Activated T-cell treated with anti-CD3 and anti-CD28 coated beads, Interleukin-2, amount 50 U/mL, for 24 hours (primary cell): ENCODE results near the gene GDPD2.

Experiments used
- DNase-seq: peaks from one replicate; pipeline ENCODE4 v3.0.0-alpha.2; 2020
- H3K27ac Mint-ChIP-seq: 2 replicates; pipeline ENCODE4 v1.8.0; 2020; ENCODE audit warnings: mild to moderate bottlenecking, mixed read lengths
- H3K27me3 Mint-ChIP-seq: 2 replicates; pipeline ENCODE4 v1.8.0; 2020; ENCODE audit warnings: mixed read lengths
- H3K36me3 Mint-ChIP-seq: 2 replicates; pipeline ENCODE4 v1.8.0; 2020; ENCODE audit warnings: low read depth, mixed read lengths
- H3K4me1 Mint-ChIP-seq: 2 replicates; pipeline ENCODE4 v1.8.0; 2020; ENCODE audit warnings: low read depth, mixed read lengths
- H3K4me3 Mint-ChIP-seq: 2 replicates; pipeline ENCODE4 v1.8.0; 2020; ENCODE audit warnings: mild to moderate bottlenecking, moderate library complexity, mixed read lengths
- H3K9me3 Mint-ChIP-seq: 2 replicates; pipeline ENCODE4 v1.8.0; 2020; ENCODE audit warnings: mixed read lengths

The GDPD2 gene

GRCh38 chrX:70432936-70433847 lies 10.1 kb downstream of the GDPD2 start:
- peak overlapping the region; percentile 82 for H3K4me3 Mint-ChIP-seq
- peaks cover 12% of the 10 kb centered on the region for H3K4me1 Mint-ChIP-seq
- H3K9me3 Mint-ChIP-seq = no peaks in the 10 kb centered on the region
- peak overlapping the region; percentile 90 for H3K27ac Mint-ChIP-seq
- no peak for DNase-seq
- peaks cover 46% of the 10 kb centered on the region for H3K27me3 Mint-ChIP-seq
- H3K36me3 Mint-ChIP-seq = no peaks in the 10 kb centered on the region

GRCh38 chrX:70433848-70434351 lies 10.8 kb downstream of the GDPD2 start:
- peaks cover 16% of the 10 kb centered on the region for H3K4me1 Mint-ChIP-seq
- H3K27me3 Mint-ChIP-seq = peaks cover 49% of the 10 kb centered on the region
- H3K36me3 Mint-ChIP-seq = no peaks in the 10 kb centered on the region
- no peaks in the 10 kb centered on the region for H3K9me3 Mint-ChIP-seq
- peak overlapping the region; percentile 90 for H3K27ac Mint-ChIP-seq
- DNase-seq = peak; percentile 82
- H3K4me3 Mint-ChIP-seq = peak overlapping the region; percentile 82

GRCh38 chrX:70434352-70434866 lies 11.3 kb downstream of the GDPD2 start:
- Mint-ChIP-seq H3K9me3 (no peaks in the 10 kb centered on the region), H3K36me3 (no peaks in the 10 kb centered on the region), H3K27me3 (peaks cover 49% of the 10 kb centered on the region), H3K4me1 (peaks cover 21% of the 10 kb centered on the region), H3K27ac (peak overlapping the region; percentile 90), H3K4me3 (peak overlapping the region; percentile 82)
- DNase-seq = peak; percentile 79

- Mint-ChIP-seq H3K4me1 (peaks cover 22% of the 10 kb centered on the region), H3K27me3 (peaks cover 53% of the 10 kb centered on the region), H3K36me3 (no peaks in the 10 kb centered on the region)
Measured at GRCh38 chrX:70434914-70435586, 11.9 kb downstream of the GDPD2 start.

GRCh38 chrX:70436343-70436742 lies 13.2 kb downstream of the GDPD2 start:
- H3K27ac Mint-ChIP-seq = no peak overlapping the region
- H3K9me3 Mint-ChIP-seq = no peaks in the 10 kb centered on the region
- H3K36me3 Mint-ChIP-seq = no peaks in the 10 kb centered on the region
- H3K27me3 Mint-ChIP-seq = peaks cover 62% of the 10 kb centered on the region
- H3K4me3 Mint-ChIP-seq = no peak overlapping the region
- H3K4me1 Mint-ChIP-seq = peaks cover 22% of the 10 kb centered on the region
- DNase-seq = no peak

More at GRCh38 chrX:70434914-70435586, 11.9 kb downstream of the GDPD2 start:
- Mint-ChIP-seq H3K27ac (peak overlapping the region; percentile 45), H3K4me3 (peak overlapping the region; percentile 82), H3K9me3 (no peaks in the 10 kb centered on the region)
- DNase-seq = no peak

- H3K4me3 Mint-ChIP-seq = no peak overlapping the region
- no peaks in the 10 kb centered on the region for H3K36me3 Mint-ChIP-seq
- peaks cover 22% of the 10 kb centered on the region for H3K4me1 Mint-ChIP-seq
- no peak for DNase-seq
- H3K9me3 Mint-ChIP-seq = no peaks in the 10 kb centered on the region
- no peak overlapping the region for H3K27ac Mint-ChIP-seq
- H3K27me3 Mint-ChIP-seq = peaks cover 68% of the 10 kb centered on the region
Measured at GRCh38 chrX:70437011-70437410, 13.9 kb downstream of the GDPD2 start.

GRCh38 chrX:70437921-70438665 lies 15.0 kb downstream of the GDPD2 start:
- H3K27ac Mint-ChIP-seq = no peak overlapping the region
- no peaks in the 10 kb centered on the region for H3K36me3 Mint-ChIP-seq
- no peaks in the 10 kb centered on the region for H3K9me3 Mint-ChIP-seq
- H3K4me3 Mint-ChIP-seq = no peak overlapping the region
- H3K4me1 Mint-ChIP-seq = peaks cover 22% of the 10 kb centered on the region
- peaks cover 78% of the 10 kb centered on the region for H3K27me3 Mint-ChIP-seq
- DNase-seq = no peak

- peaks cover 83% of the 10 kb centered on the region for H3K27me3 Mint-ChIP-seq
- H3K9me3 Mint-ChIP-seq = no peaks in the 10 kb centered on the region
- peaks cover 16% of the 10 kb centered on the region for H3K4me1 Mint-ChIP-seq
- no peaks in the 10 kb centered on the region for H3K36me3 Mint-ChIP-seq
- H3K27ac Mint-ChIP-seq = no peak overlapping the region
- DNase-seq = no peak
- no peak overlapping the region for H3K4me3 Mint-ChIP-seq
Measured at GRCh38 chrX:70439016-70439415, 15.9 kb downstream of the GDPD2 start.

- no peaks in the 10 kb centered on the region for H3K9me3 Mint-ChIP-seq
Measured at GRCh38 chrX:70442224-70442623, 19.1 kb downstream of the GDPD2 start.

GRCh38 chrX:70444326-70444945 lies 21.3 kb downstream of the GDPD2 start, which contains the start of gene DLG3:
Gene DLG3, plus strand, starts transcription at chrX:70444835. Its CDS starts 367 bp downstream, at chrX:70445202.
- Mint-ChIP-seq H3K36me3 (no peaks in the 10 kb centered on the region), H3K4me1 (peaks cover under 1% of the 10 kb centered on the region), H3K27me3 (peaks cover 63% of the 10 kb centered on the region), H3K27ac (no peak within 1 kb of the TSS), H3K9me3 (no peaks in the 10 kb centered on the region), H3K4me3 (peak within 1 kb of the TSS; percentile 61)
- peak; percentile 56 for DNase-seq

More at GRCh38 chrX:70442224-70442623, 19.1 kb downstream of the GDPD2 start:
- no peaks in the 10 kb centered on the region for H3K36me3 Mint-ChIP-seq
- no peak for DNase-seq
- no peak overlapping the region for H3K4me3 Mint-ChIP-seq
- H3K27me3 Mint-ChIP-seq = peaks cover 84% of the 10 kb centered on the region
- peaks cover 9% of the 10 kb centered on the region for H3K4me1 Mint-ChIP-seq
- H3K27ac Mint-ChIP-seq = no peak overlapping the region

- Mint-ChIP-seq H3K4me1 (no peaks in the 10 kb centered on the region), H3K36me3 (no peaks in the 10 kb centered on the region), H3K27me3 (peaks cover 58% of the 10 kb centered on the region), H3K4me3 (peak overlapping the region; percentile 61), H3K27ac (no peak overlapping the region), H3K9me3 (no peaks in the 10 kb centered on the region)
- DNase-seq = no peak
Measured at GRCh38 chrX:70444946-70445656, 22.0 kb downstream of the GDPD2 start.

- peaks cover 58% of the 10 kb centered on the region for H3K27me3 Mint-ChIP-seq
- no peak overlapping the region for H3K4me3 Mint-ChIP-seq
- H3K4me1 Mint-ChIP-seq = no peaks in the 10 kb centered on the region
- DNase-seq = no peak
- no peak overlapping the region for H3K27ac Mint-ChIP-seq
- no peaks in the 10 kb centered on the region for H3K36me3 Mint-ChIP-seq
- no peaks in the 10 kb centered on the region for H3K9me3 Mint-ChIP-seq
Measured at GRCh38 chrX:70445951-70446350, 22.8 kb downstream of the GDPD2 start.
